ENCODE measurements around the gene SLC22A23.

Gene SLC22A23

GRCh38 chr6:3329393-3330051 is 127.3 kb downstream of the SLC22A23 start:
- Histone ChIP-seq H3K4me2 (ENCODE audit: low read length) (no peak overlapping the region), H3K4me1 (ENCODE audit: control insufficient read depth, low read length) (no peaks in the 10 kb centered on the region), H3K27me3 (ENCODE audit: control insufficient read depth, low read length) (peaks cover 39% of the 10 kb centered on the region), H3K4me3 (ENCODE audit: low read length) (no peak overlapping the region), H3K9me2 (replicated peaks; ENCODE audit: control insufficient read depth, low read length) (no peaks in the 10 kb centered on the region), H4K20me1 (ENCODE audit: control insufficient read depth, insufficient read depth, low read depth, low read length) (no peaks in the 10 kb centered on the region), H3F3A (ENCODE audit: control insufficient read depth, insufficient read depth) (no peaks in the 10 kb centered on the region), H3K9me3 (ENCODE audit: control insufficient read depth, insufficient read depth, low read length) (no peaks in the 10 kb centered on the region), H3K36me3 (ENCODE audit: control insufficient read depth, low read length) (no peaks in the 10 kb centered on the region), H3K79me2 (ENCODE audit: control insufficient read depth, low read length) (no peaks in the 10 kb centered on the region), H3K27ac (ENCODE audit: low read depth, low read length) (no peak overlapping the region)
- TF ChIP-seq EZH2phosphoT487 (IDR thresholded peaks at IDR 0.05; ENCODE audit: borderline replicate concordance, low read length) (no peak), CTCF (IDR thresholded peaks at IDR 0.05; ENCODE audit: low read depth, low read length, poor library complexity, severe bottlenecking) (no peak)

DNA sequence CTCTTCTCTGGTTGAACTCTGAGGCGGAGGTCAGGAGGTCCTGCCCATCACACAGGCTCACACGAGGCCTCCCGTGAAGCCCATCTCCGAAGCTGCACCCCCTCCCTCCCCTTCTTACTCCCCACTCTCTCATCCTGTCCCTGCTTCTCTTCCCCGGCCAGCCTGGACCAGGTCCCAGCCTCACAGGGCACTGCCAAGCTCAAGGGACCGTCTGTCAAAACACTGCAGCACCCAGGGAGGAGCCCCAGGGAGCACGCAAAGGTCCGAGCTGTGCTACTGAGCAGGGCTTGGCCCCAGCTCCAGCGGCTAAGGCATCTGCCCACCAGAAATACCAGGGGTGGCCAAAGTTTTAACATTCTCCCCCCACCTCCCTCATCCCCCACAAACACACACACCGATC is 128.1 kb downstream of the SLC22A23 start:
- Histone ChIP-seq H3F3A (ENCODE audit: control insufficient read depth, insufficient read depth) (no peaks in the 10 kb centered on the region), H3K4me2 (ENCODE audit: low read length) (no peak overlapping the region), H3K4me3 (ENCODE audit: low read length) (no peak overlapping the region), H3K9me3 (ENCODE audit: control insufficient read depth, insufficient read depth, low read length) (no peaks in the 10 kb centered on the region), H3K36me3 (ENCODE audit: control insufficient read depth, low read length) (no peaks in the 10 kb centered on the region), H3K4me1 (ENCODE audit: control insufficient read depth, low read length) (no peaks in the 10 kb centered on the region), H3K27ac (ENCODE audit: low read depth, low read length) (no peak overlapping the region), H4K20me1 (ENCODE audit: control insufficient read depth, insufficient read depth, low read depth, low read length) (no peaks in the 10 kb centered on the region), H3K9me2 (replicated peaks; ENCODE audit: control insufficient read depth, low read length) (no peaks in the 10 kb centered on the region), H3K27me3 (ENCODE audit: control insufficient read depth, low read length) (peaks cover 41% of the 10 kb centered on the region), H3K79me2 (ENCODE audit: control insufficient read depth, low read length) (no peaks in the 10 kb centered on the region)
- no peak for TF ChIP-seq CTCF (IDR thresholded peaks at IDR 0.05; ENCODE audit: low read depth, low read length, poor library complexity, severe bottlenecking)
- no peak for TF ChIP-seq EZH2phosphoT487 (IDR thresholded peaks at IDR 0.05; ENCODE audit: borderline replicate concordance, low read length)

DNA sequence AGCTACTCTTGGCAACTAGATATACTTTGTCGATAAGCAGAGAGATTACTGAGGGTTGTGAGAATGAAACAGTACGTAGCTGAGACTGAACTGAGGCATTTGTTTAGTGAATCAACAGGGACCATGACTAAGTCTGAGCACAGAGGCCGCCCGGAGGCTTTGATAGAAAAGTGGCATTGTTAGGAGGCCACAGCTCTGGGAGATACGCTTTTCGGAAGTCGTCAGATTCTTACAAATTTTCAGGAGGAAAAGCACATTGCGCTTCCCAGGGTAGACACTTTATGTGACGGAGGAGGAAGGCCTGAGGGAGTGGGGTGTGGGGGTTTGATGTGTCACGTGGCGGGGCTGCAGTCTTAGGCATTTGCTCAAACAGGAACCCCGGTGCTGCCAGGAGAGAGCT is 128.7 kb downstream of the SLC22A23 start:
- H4K20me1 ChIP-seq (ENCODE audit: control insufficient read depth, insufficient read depth, low read depth, low read length), result no peaks in the 10 kb centered on the region
- no peaks in the 10 kb centered on the region for H3K9me3 ChIP-seq (ENCODE audit: control insufficient read depth, insufficient read depth, low read length)
- H3K27me3 ChIP-seq (ENCODE audit: control insufficient read depth, low read length), result peaks cover 35% of the 10 kb centered on the region
- no peak overlapping the region for H3K4me3 ChIP-seq (ENCODE audit: low read length)
- H3K27ac ChIP-seq (ENCODE audit: low read depth, low read length), result no peak overlapping the region
- H3K79me2 ChIP-seq (ENCODE audit: control insufficient read depth, low read length), result no peaks in the 10 kb centered on the region
- no peaks in the 10 kb centered on the region for H3K4me1 ChIP-seq (ENCODE audit: control insufficient read depth, low read length)
- no peaks in the 10 kb centered on the region for H3K36me3 ChIP-seq (ENCODE audit: control insufficient read depth, low read length)
- no peak overlapping the region for H3K4me2 ChIP-seq (ENCODE audit: low read length)
- H3F3A ChIP-seq (ENCODE audit: control insufficient read depth, insufficient read depth), result no peaks in the 10 kb centered on the region
- H3K9me2 ChIP-seq (replicated peaks; ENCODE audit: control insufficient read depth, low read length), result no peaks in the 10 kb centered on the region
- TF ChIP-seq CTCF (IDR thresholded peaks at IDR 0.05; ENCODE audit: low read depth, low read length, poor library complexity, severe bottlenecking) (no peak), EZH2phosphoT487 (IDR thresholded peaks at IDR 0.05; ENCODE audit: borderline replicate concordance, low read length) (no peak)

All from DOHH2 (cell line).